ENCODE results near the gene KCNK13.

The KCNK13 gene

GRCh38 chr14:90137807-90138206 is 76.0 kb downstream of the KCNK13 start:
- no peak for DNase-seq

GRCh38 chr14:90139199-90139598 is 77.4 kb downstream of the KCNK13 start:
- DNase-seq, result no peak

- DNase-seq, result no peak
Measured at GRCh38 chr14:90140298-90140955, 78.6 kb downstream of the KCNK13 start.

- no peak for DNase-seq
Measured at GRCh38 chr14:90140956-90141316, 79.1 kb downstream of the KCNK13 start.

GRCh38 chr14:90153429-90153828 is 91.6 kb downstream of the KCNK13 start:
- DNase-seq, result no peak

GRCh38 chr14:90154110-90154509 is 92.3 kb downstream of the KCNK13 start:
- no peak for DNase-seq

- no peak for DNase-seq
Measured at GRCh38 chr14:90159146-90159545, 97.4 kb downstream of the KCNK13 start.

- no peak for DNase-seq
Measured at GRCh38 chr14:90159688-90160087, 97.9 kb downstream of the KCNK13 start.

GRCh38 chr14:90161129-90161528 is 99.3 kb downstream of the KCNK13 start:
- no peak for DNase-seq

GRCh38 chr14:90168425-90169105 is 106.8 kb downstream of the KCNK13 start:
- no peak for DNase-seq

- DNase-seq, result no peak
Measured at GRCh38 chr14:90175631-90176030, 113.8 kb downstream of the KCNK13 start.

- DNase-seq, result no peak
Measured at GRCh38 chr14:90177539-90178189, 115.9 kb downstream of the KCNK13 start.

- DNase-seq, result no peak
Measured at GRCh38 chr14:90179357-90179756, 117.6 kb downstream of the KCNK13 start.

GRCh38 chr14:90179809-90180779 is 118.3 kb downstream of the KCNK13 start:
- DNase-seq, result no peak

- no peak for DNase-seq
Measured at GRCh38 chr14:90184094-90184493, 122.3 kb downstream of the KCNK13 start.

GRCh38 chr14:90184571-90185266 is 122.9 kb downstream of the KCNK13 start:
- no peak for DNase-seq

GRCh38 chr14:90188588-90188987 is 126.8 kb downstream of the KCNK13 start:
- DNase-seq, result no peak

- no peak for DNase-seq
Measured at GRCh38 chr14:90191154-90191553, 129.4 kb downstream of the KCNK13 start.

- DNase-seq, result no peak
Measured at GRCh38 chr14:90191585-90191984, 129.8 kb downstream of the KCNK13 start.

GRCh38 chr14:90193925-90194324 is 132.1 kb downstream of the KCNK13 start:
- no peak for DNase-seq

GRCh38 chr14:90194706-90195105 is 132.9 kb downstream of the KCNK13 start:
- no peak for DNase-seq

- DNase-seq, result no peak
Measured at GRCh38 chr14:90198541-90199060, 136.8 kb downstream of the KCNK13 start.

Measured in DMS 273 treated with DMSO at 0.1 percent for 48 hours (cell line).